ENCODE results near the gene RPRD2.

Gene RPRD2

GRCh38 chr1:150385537-150386445, 21.8 kb downstream of the RPRD2 start:
- no peak for DNase-seq
- H3K9me3 ChIP-seq: no peaks in the 10 kb centered on the region
- H3K4me1 ChIP-seq: peaks cover 0 to 28% (median 5%) of the 10 kb centered on the region in 4 donors
- intact Hi-C loops (cut with DNase I; ENCODE audit: low total_unique reads): no loop called here
- H3K27me3 ChIP-seq: no peaks in the 10 kb centered on the region
- no peak overlapping the region for H3K4me3 ChIP-seq
- H3K27ac ChIP-seq: no peak overlapping the region
- no peaks in the 10 kb centered on the region for H3K36me3 ChIP-seq
- TF ChIP-seq CTCF (IDR thresholded peaks at IDR 0.05): no peak

GRCh38 chr1:150386592-150386991, 22.6 kb downstream of the RPRD2 start:
- H3K4me3 ChIP-seq: no peak overlapping the region
- H3K4me1 ChIP-seq: peaks cover 0 to 28% (median 5%) of the 10 kb centered on the region in 4 donors
- no peaks in the 10 kb centered on the region for H3K36me3 ChIP-seq
- no peaks in the 10 kb centered on the region for H3K9me3 ChIP-seq
- TF ChIP-seq CTCF (IDR thresholded peaks at IDR 0.05): no peak
- H3K27me3 ChIP-seq: no peaks in the 10 kb centered on the region
- no peak overlapping the region for H3K27ac ChIP-seq
- intact Hi-C loops (cut with DNase I; ENCODE audit: low total_unique reads): no loop called here
- DNase-seq: no peak

GRCh38 chr1:150387200-150387599, 23.3 kb downstream of the RPRD2 start:
- intact Hi-C loops (cut with DNase I; ENCODE audit: low total_unique reads): no loop called here
- Histone ChIP-seq H3K4me3 (no peak overlapping the region), H3K4me1 (peaks cover 0 to 28% (median 5%) of the 10 kb centered on the region in 4 donors), H3K9me3 (no peaks in the 10 kb centered on the region), H3K27ac (no peak overlapping the region), H3K36me3 (no peaks in the 10 kb centered on the region), H3K27me3 (no peaks in the 10 kb centered on the region)
- no peak for DNase-seq
- no peak for TF ChIP-seq CTCF (IDR thresholded peaks at IDR 0.05)

- no peak for DNase-seq
- Histone ChIP-seq H3K4me3 (no peak overlapping the region), H3K27ac (no peak overlapping the region), H3K27me3 (no peaks in the 10 kb centered on the region), H3K4me1 (peaks cover 0 to 28% (median 5%) of the 10 kb centered on the region in 4 donors), H3K36me3 (no peaks in the 10 kb centered on the region), H3K9me3 (no peaks in the 10 kb centered on the region)
- TF ChIP-seq CTCF (IDR thresholded peaks at IDR 0.05): no peak
- intact Hi-C loops (cut with DNase I; ENCODE audit: low total_unique reads): no loop called here
Measured at GRCh38 chr1:150388241-150388640, 24.3 kb downstream of the RPRD2 start.

- Histone ChIP-seq H3K4me3 (no peak overlapping the region), H3K4me1 (peaks cover 0 to 20% (median 5%) of the 10 kb centered on the region in 4 donors), H3K9me3 (no peaks in the 10 kb centered on the region), H3K27me3 (no peaks in the 10 kb centered on the region), H3K36me3 (no peaks in the 10 kb centered on the region), H3K27ac (no peak overlapping the region)
- intact Hi-C loops (cut with DNase I; ENCODE audit: low total_unique reads): no loop called here
- no peak for TF ChIP-seq CTCF (IDR thresholded peaks at IDR 0.05)
- no peak for DNase-seq
Measured at GRCh38 chr1:150389650-150390049, 25.7 kb downstream of the RPRD2 start.
